ENCODE data around the gene GPR37L1. TPM values are rescaled to one million over a fixed set of nuclear protein-coding genes. Genes with fewer than 3 reads are reported as not detected.

The GPR37L1 gene
- total RNA-seq, 1 donor from 2014 or later = 0.06 TPM

- no peak for DNase-seq
- TF ChIP-seq, protein P1, sequence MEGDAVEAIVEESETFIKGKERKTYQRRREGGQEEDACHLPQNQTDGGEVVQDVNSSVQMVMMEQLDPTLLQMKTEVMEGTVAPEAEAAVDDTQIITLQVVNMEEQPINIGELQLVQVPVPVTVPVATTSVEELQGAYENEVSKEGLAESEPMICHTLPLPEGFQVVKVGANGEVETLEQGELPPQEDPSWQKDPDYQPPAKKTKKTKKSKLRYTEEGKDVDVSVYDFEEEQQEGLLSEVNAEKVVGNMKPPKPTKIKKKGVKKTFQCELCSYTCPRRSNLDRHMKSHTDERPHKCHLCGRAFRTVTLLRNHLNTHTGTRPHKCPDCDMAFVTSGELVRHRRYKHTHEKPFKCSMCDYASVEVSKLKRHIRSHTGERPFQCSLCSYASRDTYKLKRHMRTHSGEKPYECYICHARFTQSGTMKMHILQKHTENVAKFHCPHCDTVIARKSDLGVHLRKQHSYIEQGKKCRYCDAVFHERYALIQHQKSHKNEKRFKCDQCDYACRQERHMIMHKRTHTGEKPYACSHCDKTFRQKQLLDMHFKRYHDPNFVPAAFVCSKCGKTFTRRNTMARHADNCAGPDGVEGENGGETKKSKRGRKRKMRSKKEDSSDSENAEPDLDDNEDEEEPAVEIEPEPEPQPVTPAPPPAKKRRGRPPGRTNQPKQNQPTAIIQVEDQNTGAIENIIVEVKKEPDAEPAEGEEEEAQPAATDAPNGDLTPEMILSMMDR (IDR thresholded peaks at IDR 0.05) = no peak
- intact Hi-C loops (cut with DNase I) = no loop called here
Measured at GRCh38 chr1:202127836-202128622, 5.3 kb downstream of the GPR37L1 start.

GRCh38 chr1:202129453-202130296 lies 7.0 kb downstream of the GPR37L1 start:
- intact Hi-C loops (cut with DNase I) = loop anchor here (5.0 kb wide), 1 partner anchor 117 kb away; the partner anchor contains the start of gene ELF3
- Histone ChIP-seq H3K9me3 (no peaks in the 10 kb centered on the region), H3K4me3 (no peak overlapping the region), H3K4me1 (peaks cover 23% of the 10 kb centered on the region), H3K36me3 (peaks cover 20% of the 10 kb centered on the region), H3K27me3 (no peaks in the 10 kb centered on the region), H3K27ac (no peak overlapping the region)
- no peak for ATAC-seq
- TF ChIP-seq, protein P1 (IDR thresholded peaks at IDR 0.05) = no peak
- DNase-seq = no peak

More at GRCh38 chr1:202127836-202128622, 5.3 kb downstream of the GPR37L1 start:
- Histone ChIP-seq H3K4me1 (peaks cover 10% of the 10 kb centered on the region), H3K36me3 (peaks cover 4% of the 10 kb centered on the region), H3K4me3 (no peak overlapping the region), H3K27ac (no peak overlapping the region), H3K27me3 (no peaks in the 10 kb centered on the region), H3K9me3 (no peaks in the 10 kb centered on the region)
- ATAC-seq = no peak

DNA sequence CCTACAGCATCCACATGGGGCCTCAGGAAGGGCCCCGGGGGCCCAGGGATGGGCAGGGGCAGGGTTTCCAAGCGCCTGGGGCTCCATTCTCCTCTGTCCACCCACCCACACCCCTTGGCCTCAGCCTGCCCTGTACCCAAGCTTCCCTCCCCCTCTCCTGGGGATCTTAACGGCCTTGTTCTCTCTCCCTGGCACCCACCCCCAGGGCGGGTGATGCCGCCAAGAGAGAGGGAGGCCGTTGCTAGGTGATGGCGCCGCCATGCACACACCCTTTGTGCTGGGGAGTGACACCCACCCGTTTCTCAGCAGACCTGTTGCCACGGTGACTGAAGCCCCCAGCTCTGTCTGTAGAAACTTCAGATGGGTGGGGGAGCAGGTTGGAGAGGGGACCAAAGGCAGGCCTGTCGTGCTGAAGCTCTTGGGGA lies 7.6 kb downstream of the GPR37L1 start:
- Histone ChIP-seq H3K4me3 (no peak overlapping the region), H3K9me3 (no peaks in the 10 kb centered on the region), H3K4me1 (peaks cover 28% of the 10 kb centered on the region), H3K27me3 (no peaks in the 10 kb centered on the region), H3K27ac (peak overlapping the region; percentile 86), H3K36me3 (peaks cover 27% of the 10 kb centered on the region)
- no peak for ATAC-seq
- TF ChIP-seq, protein P1 (IDR thresholded peaks at IDR 0.05) = no peak
- intact Hi-C loops (cut with DNase I) = loop anchor here (5.0 kb wide), 1 partner anchor 118 kb away; the partner anchor contains the start of gene ELF3
- DNase-seq = no peak

DNA sequence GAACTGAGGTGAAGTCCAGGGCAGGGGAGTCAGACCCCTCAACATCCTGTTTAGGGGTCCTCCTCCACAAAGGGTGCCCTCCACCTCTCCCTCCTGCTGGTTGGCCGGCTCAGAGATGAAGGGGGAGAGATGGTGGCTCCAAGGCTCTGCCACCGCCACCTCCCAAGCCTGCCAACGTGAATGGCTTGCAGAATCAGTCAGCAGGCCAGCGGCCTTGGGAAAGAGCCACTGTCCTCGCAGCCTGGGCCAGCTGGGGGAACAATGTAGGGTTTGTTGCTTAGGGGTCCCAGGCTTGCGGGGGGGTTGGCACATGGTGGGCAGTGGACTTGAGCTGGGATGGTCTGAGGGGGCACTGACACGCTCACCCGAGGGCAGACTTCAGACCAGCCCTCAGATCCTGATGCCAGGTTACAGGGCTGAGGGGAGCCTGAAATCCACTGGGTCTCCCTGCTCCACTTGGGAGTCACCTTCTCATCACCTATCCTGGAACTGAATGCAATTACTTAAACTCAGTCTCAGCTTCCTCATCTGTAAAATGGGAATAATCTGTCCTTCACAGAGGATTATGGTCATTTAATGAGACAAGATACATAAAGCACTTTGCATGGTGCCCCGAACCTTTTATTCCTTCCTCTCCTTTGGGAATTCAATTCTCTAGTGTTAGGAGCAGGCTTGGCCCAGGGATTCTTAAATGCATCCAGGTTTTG lies 8.3 kb downstream of the GPR37L1 start:
- Histone ChIP-seq H3K27me3 (no peaks in the 10 kb centered on the region), H3K4me3 (no peak overlapping the region), H3K9me3 (no peaks in the 10 kb centered on the region), H3K36me3 (peaks cover 33% of the 10 kb centered on the region), H3K4me1 (peaks cover 28% of the 10 kb centered on the region), H3K27ac (peak overlapping the region; percentile 86)
- TF ChIP-seq, protein P1 (IDR thresholded peaks at IDR 0.05) = no peak
- no peak for ATAC-seq
- intact Hi-C loops (cut with DNase I) = loop anchor here (5.0 kb wide), 1 partner anchor 119 kb away; the partner anchor contains the start of gene ELF3
- no peak for DNase-seq
